ENCODE data around the gene RABGGTB.

GRCh38 chr1:75785320-75785982, 605 bp upstream of the RABGGTB start:
- TF ChIP-seq POLR2A (IDR thresholded peaks at IDR 0.05; ENCODE audit: low read length), result no peak
- no peak for TF ChIP-seq GATA1 (IDR thresholded peaks at IDR 0.05; ENCODE audit: low read depth, low read length)

All from erythroblast (primary cell).